Measurements from ENCODE around the gene ST3GAL6. TPM values are rescaled to one million over a fixed set of nuclear protein-coding genes. Genes with fewer than 3 reads are reported as not detected.

Gene ST3GAL6
- total RNA-seq, 1 donor from 2014 or later = 0.05 TPM

GRCh38 chr3:98732286-98733052 lies 30.7 kb upstream of the ST3GAL6 start:
- Mint-ChIP-seq H3K4me3 (ENCODE audit: low read depth) (peak overlapping the region; percentile 70), H3K9me3 (no peaks in the 10 kb centered on the region), H3K27ac (no peak overlapping the region), H3K27me3 (ENCODE audit: low read depth) (peaks cover 59% of the 10 kb centered on the region), H3K4me1 (ENCODE audit: low read depth) (peaks cover 14% of the 10 kb centered on the region), H3K36me3 (ENCODE audit: low read depth) (no peaks in the 10 kb centered on the region)
- intact Hi-C loops (cut with micrococcal nuclease) = no loop called here
- peak; percentile 11 for DNase-seq (ENCODE audit: low spot score)

GRCh38 chr3:98733053-98733811 lies 29.9 kb upstream of the ST3GAL6 start:
- no peak overlapping the region for H3K27ac Mint-ChIP-seq
- intact Hi-C loops (cut with micrococcal nuclease) = no loop called here
- peak; percentile 9 for DNase-seq (ENCODE audit: low spot score)
- peaks cover 14% of the 10 kb centered on the region for H3K4me1 Mint-ChIP-seq (ENCODE audit: low read depth)
- peak overlapping the region; percentile 70 for H3K4me3 Mint-ChIP-seq (ENCODE audit: low read depth)
- H3K9me3 Mint-ChIP-seq = no peaks in the 10 kb centered on the region
- peaks cover 61% of the 10 kb centered on the region for H3K27me3 Mint-ChIP-seq (ENCODE audit: low read depth)
- H3K36me3 Mint-ChIP-seq (ENCODE audit: low read depth) = no peaks in the 10 kb centered on the region

DNA sequence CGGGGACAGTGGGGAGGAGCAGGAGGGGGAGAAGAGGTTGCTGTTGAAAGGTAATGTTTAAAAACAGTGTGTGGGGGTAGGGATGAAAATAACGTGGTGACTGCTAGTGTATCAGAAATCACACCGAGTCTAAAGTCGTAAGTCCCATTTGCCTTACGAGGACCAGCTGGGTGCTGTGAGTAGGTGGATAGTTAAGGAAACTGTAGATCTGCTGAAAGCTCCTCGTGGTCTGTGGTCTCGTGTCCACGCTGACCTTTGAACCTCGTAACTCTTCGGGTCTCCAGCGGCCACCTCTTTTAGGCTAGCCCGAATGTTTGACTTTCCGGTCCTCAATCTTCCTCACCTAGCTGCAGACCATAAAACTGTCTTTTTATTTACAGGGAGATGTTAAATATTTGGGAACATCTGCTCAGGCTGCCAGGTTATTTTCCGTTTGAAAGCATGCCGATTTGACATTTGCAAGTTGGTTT lies 29.3 kb upstream of the ST3GAL6 start:
- H3K27me3 Mint-ChIP-seq (ENCODE audit: low read depth) = peaks cover 60% of the 10 kb centered on the region
- H3K36me3 Mint-ChIP-seq (ENCODE audit: low read depth) = no peaks in the 10 kb centered on the region
- H3K27ac Mint-ChIP-seq = no peak overlapping the region
- H3K4me1 Mint-ChIP-seq (ENCODE audit: low read depth) = peaks cover 14% of the 10 kb centered on the region
- peak overlapping the region; percentile 70 for H3K4me3 Mint-ChIP-seq (ENCODE audit: low read depth)
- no peaks in the 10 kb centered on the region for H3K9me3 Mint-ChIP-seq
- intact Hi-C loops (cut with micrococcal nuclease) = no loop called here
- no peak for DNase-seq (ENCODE audit: low spot score)

DNA sequence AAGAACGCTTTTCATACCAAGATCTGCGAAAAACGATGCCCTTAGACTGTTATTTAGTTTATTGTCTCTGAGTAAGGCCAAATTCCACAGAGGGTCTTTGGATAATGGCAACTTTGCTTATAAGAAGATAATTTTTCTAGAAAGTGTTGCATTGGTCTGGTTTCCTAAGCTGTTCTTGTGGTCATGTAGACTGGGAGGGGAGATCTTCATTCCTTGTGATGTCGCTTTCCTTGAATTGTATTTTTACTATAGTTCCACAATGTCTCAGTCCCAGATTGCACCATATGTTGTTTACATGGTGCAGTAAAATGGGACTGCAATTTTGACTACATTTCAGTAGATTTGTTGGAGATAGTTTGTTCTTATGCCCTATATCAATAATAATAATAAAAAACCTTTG lies 28.8 kb upstream of the ST3GAL6 start:
- H3K4me1 Mint-ChIP-seq (ENCODE audit: low read depth) = peaks cover 14% of the 10 kb centered on the region
- intact Hi-C loops (cut with micrococcal nuclease) = no loop called here
- no peak for DNase-seq (ENCODE audit: low spot score)
- H3K36me3 Mint-ChIP-seq (ENCODE audit: low read depth) = no peaks in the 10 kb centered on the region
- no peak overlapping the region for H3K4me3 Mint-ChIP-seq (ENCODE audit: low read depth)
- H3K27ac Mint-ChIP-seq = no peak overlapping the region
- peaks cover 64% of the 10 kb centered on the region for H3K27me3 Mint-ChIP-seq (ENCODE audit: low read depth)
- H3K9me3 Mint-ChIP-seq = no peaks in the 10 kb centered on the region

DNA sequence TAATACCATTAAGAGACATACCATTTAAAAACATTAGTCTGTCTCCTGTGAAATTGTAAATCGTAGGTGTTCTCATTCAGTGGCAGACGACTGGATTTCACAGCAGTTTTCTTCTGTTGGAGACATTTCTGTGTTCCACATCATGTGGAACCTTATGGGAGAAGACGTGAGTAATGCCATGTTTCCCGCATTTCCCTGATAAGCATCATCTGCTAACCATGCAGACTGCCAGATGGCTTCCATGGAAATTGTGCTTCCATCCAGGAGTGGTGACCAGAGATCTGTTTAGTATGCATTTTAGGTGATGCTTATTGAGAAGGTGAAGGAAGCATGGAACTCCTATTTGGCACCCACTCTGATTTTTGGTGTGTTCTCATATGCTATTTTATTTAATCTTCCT lies 28.4 kb upstream of the ST3GAL6 start:
- Mint-ChIP-seq H3K9me3 (no peaks in the 10 kb centered on the region), H3K4me1 (ENCODE audit: low read depth) (peaks cover 14% of the 10 kb centered on the region), H3K27ac (no peak overlapping the region), H3K27me3 (ENCODE audit: low read depth) (peaks cover 61% of the 10 kb centered on the region), H3K4me3 (ENCODE audit: low read depth) (no peak overlapping the region), H3K36me3 (ENCODE audit: low read depth) (no peaks in the 10 kb centered on the region)
- intact Hi-C loops (cut with micrococcal nuclease) = no loop called here
- DNase-seq (ENCODE audit: low spot score) = no peak

DNA sequence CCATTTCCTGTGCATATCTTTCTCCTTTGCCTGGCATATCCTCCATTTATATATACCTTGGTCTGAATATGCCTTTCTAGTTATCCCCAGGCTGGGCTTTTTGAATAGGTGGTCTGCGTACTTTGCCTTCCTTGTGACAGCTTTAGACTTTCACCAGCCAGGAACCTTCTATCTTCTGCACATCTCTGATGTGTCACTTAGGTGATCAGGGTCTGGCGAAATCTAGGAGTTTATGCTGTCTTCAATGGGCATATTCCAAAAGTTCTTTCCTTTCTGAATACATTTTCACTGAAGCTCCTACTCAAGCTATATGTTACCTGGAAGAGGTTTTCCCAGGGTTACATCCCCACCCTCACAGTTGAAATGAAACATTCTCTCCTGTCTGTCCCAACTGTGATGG lies 27.8 kb upstream of the ST3GAL6 start:
- no peak overlapping the region for H3K4me3 Mint-ChIP-seq (ENCODE audit: low read depth)
- intact Hi-C loops (cut with micrococcal nuclease) = no loop called here
- H3K27me3 Mint-ChIP-seq (ENCODE audit: low read depth) = peaks cover 60% of the 10 kb centered on the region

DNA sequence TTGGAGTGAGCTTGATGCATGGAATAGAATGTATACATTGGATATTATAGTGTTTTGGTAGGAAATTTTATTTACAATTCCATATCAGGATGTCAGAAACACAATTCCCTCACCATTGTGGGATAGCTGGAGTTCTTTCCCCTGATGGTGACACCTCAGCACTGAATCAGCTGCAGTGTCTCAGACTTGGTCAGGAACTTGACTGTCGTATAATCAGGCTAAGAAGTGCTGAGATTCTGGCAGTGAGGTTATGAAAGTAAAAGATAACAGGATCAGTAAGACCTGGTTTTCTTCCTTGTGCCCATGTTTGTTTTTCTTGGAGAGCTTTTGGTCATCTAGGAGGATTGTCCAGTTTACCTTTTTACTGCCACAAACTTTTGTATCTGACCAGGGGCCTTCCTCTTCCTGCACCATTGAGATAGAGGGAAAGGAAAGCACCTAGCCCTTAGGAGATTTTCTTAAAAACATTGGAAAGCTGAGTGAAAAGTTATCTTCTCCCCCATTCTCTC lies 27.3 kb upstream of the ST3GAL6 start:
- Mint-ChIP-seq H3K9me3 (no peaks in the 10 kb centered on the region), H3K4me3 (ENCODE audit: low read depth) (no peak overlapping the region), H3K27ac (no peak overlapping the region), H3K36me3 (ENCODE audit: low read depth) (no peaks in the 10 kb centered on the region), H3K27me3 (ENCODE audit: low read depth) (peaks cover 57% of the 10 kb centered on the region), H3K4me1 (ENCODE audit: low read depth) (peaks cover 14% of the 10 kb centered on the region)
- no peak for DNase-seq (ENCODE audit: low spot score)
- intact Hi-C loops (cut with micrococcal nuclease) = no loop called here

More for the DNA sequence above, 27.8 kb upstream of the ST3GAL6 start:
- Mint-ChIP-seq H3K36me3 (ENCODE audit: low read depth) (no peaks in the 10 kb centered on the region), H3K4me1 (ENCODE audit: low read depth) (peaks cover 14% of the 10 kb centered on the region), H3K9me3 (no peaks in the 10 kb centered on the region), H3K27ac (no peak overlapping the region)
- no peak for DNase-seq (ENCODE audit: low spot score)

GRCh38 chr3:98737301-98737700 lies 25.8 kb upstream of the ST3GAL6 start:
- H3K4me1 Mint-ChIP-seq (ENCODE audit: low read depth) = peaks cover 12% of the 10 kb centered on the region
- no peaks in the 10 kb centered on the region for H3K36me3 Mint-ChIP-seq (ENCODE audit: low read depth)
- intact Hi-C loops (cut with micrococcal nuclease) = no loop called here
- H3K27ac Mint-ChIP-seq = no peak overlapping the region
- H3K27me3 Mint-ChIP-seq (ENCODE audit: low read depth) = peaks cover 54% of the 10 kb centered on the region
- no peak overlapping the region for H3K4me3 Mint-ChIP-seq (ENCODE audit: low read depth)
- no peaks in the 10 kb centered on the region for H3K9me3 Mint-ChIP-seq
- DNase-seq (ENCODE audit: low spot score) = no peak

GRCh38 chr3:98739266-98739665 lies 23.9 kb upstream of the ST3GAL6 start:
- Mint-ChIP-seq H3K27ac (no peak overlapping the region), H3K36me3 (ENCODE audit: low read depth) (no peaks in the 10 kb centered on the region), H3K4me3 (ENCODE audit: low read depth) (no peak overlapping the region), H3K27me3 (ENCODE audit: low read depth) (peaks cover 42% of the 10 kb centered on the region), H3K9me3 (no peaks in the 10 kb centered on the region), H3K4me1 (ENCODE audit: low read depth) (peaks cover 2% of the 10 kb centered on the region)
- intact Hi-C loops (cut with micrococcal nuclease) = no loop called here
- DNase-seq (ENCODE audit: low spot score) = no peak

GRCh38 chr3:98740324-98740723 lies 22.8 kb upstream of the ST3GAL6 start:
- Mint-ChIP-seq H3K4me3 (ENCODE audit: low read depth) (no peak overlapping the region), H3K9me3 (no peaks in the 10 kb centered on the region)

DNA sequence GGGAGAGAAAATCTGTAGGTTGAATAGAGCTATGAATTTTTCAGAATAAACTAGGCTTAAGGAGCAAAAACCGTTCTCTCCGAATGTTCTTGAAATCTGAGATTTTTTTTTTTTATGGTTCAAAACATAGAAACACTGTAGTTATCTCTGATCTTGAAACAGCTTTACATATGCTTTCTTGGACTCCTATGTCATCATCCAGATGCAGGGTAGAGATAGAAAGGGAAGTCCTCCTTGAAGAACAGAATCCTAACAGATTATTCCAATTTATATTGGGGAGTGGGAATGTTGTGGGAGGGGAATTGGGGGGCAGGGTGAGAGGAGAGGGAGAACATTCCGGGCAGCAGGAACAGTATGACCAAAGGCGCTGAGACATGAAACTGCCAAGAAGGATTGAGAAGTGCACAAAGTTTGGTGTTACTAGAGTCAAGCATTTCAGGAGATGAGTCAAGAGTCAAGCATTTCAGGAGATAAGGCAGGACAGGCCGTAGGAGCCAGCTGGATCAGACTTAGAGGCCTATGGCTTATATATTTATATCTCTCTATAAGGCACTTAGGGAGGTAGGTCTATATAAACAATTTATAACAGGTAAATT lies 21.9 kb upstream of the ST3GAL6 start:
- H3K4me1 Mint-ChIP-seq (ENCODE audit: low read depth) = no peaks in the 10 kb centered on the region
- intact Hi-C loops (cut with micrococcal nuclease) = no loop called here
- no peak overlapping the region for H3K27ac Mint-ChIP-seq
- peaks cover 31% of the 10 kb centered on the region for H3K27me3 Mint-ChIP-seq (ENCODE audit: low read depth)
- H3K4me3 Mint-ChIP-seq (ENCODE audit: low read depth) = no peak overlapping the region
- H3K36me3 Mint-ChIP-seq (ENCODE audit: low read depth) = no peaks in the 10 kb centered on the region
- no peaks in the 10 kb centered on the region for H3K9me3 Mint-ChIP-seq
- no peak for DNase-seq (ENCODE audit: low spot score)

More at GRCh38 chr3:98740324-98740723, 22.8 kb upstream of the ST3GAL6 start:
- intact Hi-C loops (cut with micrococcal nuclease) = no loop called here
- DNase-seq (ENCODE audit: low spot score) = no peak
- no peak overlapping the region for H3K27ac Mint-ChIP-seq
- no peaks in the 10 kb centered on the region for H3K36me3 Mint-ChIP-seq (ENCODE audit: low read depth)
- H3K27me3 Mint-ChIP-seq (ENCODE audit: low read depth) = peaks cover 34% of the 10 kb centered on the region
- H3K4me1 Mint-ChIP-seq (ENCODE audit: low read depth) = no peaks in the 10 kb centered on the region

GRCh38 chr3:98743071-98743470 lies 20.1 kb upstream of the ST3GAL6 start:
- H3K27me3 Mint-ChIP-seq (ENCODE audit: low read depth) = peaks cover 22% of the 10 kb centered on the region
- no peak for DNase-seq (ENCODE audit: low spot score)
- no peaks in the 10 kb centered on the region for H3K4me1 Mint-ChIP-seq (ENCODE audit: low read depth)
- no peak overlapping the region for H3K4me3 Mint-ChIP-seq (ENCODE audit: low read depth)
- H3K27ac Mint-ChIP-seq = no peak overlapping the region
- intact Hi-C loops (cut with micrococcal nuclease) = no loop called here
- H3K9me3 Mint-ChIP-seq = no peaks in the 10 kb centered on the region
- H3K36me3 Mint-ChIP-seq (ENCODE audit: low read depth) = no peaks in the 10 kb centered on the region

- no peak for DNase-seq (ENCODE audit: low spot score)
- no peaks in the 10 kb centered on the region for H3K9me3 Mint-ChIP-seq
- H3K27ac Mint-ChIP-seq = no peak overlapping the region
- no peaks in the 10 kb centered on the region for H3K36me3 Mint-ChIP-seq (ENCODE audit: low read depth)
- H3K27me3 Mint-ChIP-seq (ENCODE audit: low read depth) = peaks cover 18% of the 10 kb centered on the region
- no peak overlapping the region for H3K4me3 Mint-ChIP-seq (ENCODE audit: low read depth)
- H3K4me1 Mint-ChIP-seq (ENCODE audit: low read depth) = no peaks in the 10 kb centered on the region
- intact Hi-C loops (cut with micrococcal nuclease) = no loop called here
These were observed 18.9 kb upstream of the ST3GAL6 start for GRCh38 chr3:98744283-98744682.

Measured in activated T-helper 2 cell treated with anti-CD3 and anti-CD28 coated beads, Interferon-gamma antibody, Interleukin-2, Interleukin-4, amounts not matched to agents 10 μg/mL and 5 μg/mL and 100 μg/mL, durations not matched to agents 14 hours and 24 hours and 36 hours (primary cell).